ENCODE data around the gene NGDN.
A peak's percentile ranks its signal among the peaks of the same experiment; 100 is the strongest.

The NGDN gene

DNA sequence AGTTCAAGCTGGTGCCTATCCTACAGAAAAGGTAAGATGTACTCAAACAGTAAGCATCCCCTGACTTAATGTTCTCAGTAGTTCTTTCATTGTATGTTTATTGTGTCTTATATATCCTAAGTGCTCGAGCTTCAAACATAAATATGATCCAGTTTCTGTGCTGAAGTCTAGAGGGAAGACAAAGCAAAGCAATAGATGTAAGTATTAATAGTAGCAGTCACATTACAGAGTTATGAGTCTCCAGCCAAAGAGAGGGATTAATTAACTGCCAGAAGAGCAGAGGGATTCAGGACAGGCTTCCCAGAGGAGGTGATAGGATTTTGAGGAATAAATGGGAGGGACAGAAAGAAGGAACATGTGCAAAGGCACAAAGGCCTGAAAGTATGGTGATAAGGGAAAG is 1.4 kb downstream of the NGDN start:
- no peak for DNase-seq (ENCODE audit: low read depth)
- TF ChIP-seq, protein P1, sequence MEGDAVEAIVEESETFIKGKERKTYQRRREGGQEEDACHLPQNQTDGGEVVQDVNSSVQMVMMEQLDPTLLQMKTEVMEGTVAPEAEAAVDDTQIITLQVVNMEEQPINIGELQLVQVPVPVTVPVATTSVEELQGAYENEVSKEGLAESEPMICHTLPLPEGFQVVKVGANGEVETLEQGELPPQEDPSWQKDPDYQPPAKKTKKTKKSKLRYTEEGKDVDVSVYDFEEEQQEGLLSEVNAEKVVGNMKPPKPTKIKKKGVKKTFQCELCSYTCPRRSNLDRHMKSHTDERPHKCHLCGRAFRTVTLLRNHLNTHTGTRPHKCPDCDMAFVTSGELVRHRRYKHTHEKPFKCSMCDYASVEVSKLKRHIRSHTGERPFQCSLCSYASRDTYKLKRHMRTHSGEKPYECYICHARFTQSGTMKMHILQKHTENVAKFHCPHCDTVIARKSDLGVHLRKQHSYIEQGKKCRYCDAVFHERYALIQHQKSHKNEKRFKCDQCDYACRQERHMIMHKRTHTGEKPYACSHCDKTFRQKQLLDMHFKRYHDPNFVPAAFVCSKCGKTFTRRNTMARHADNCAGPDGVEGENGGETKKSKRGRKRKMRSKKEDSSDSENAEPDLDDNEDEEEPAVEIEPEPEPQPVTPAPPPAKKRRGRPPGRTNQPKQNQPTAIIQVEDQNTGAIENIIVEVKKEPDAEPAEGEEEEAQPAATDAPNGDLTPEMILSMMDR (IDR thresholded peaks at IDR 0.05; ENCODE audit: insufficient read depth, low read depth, low read length, missing control alignments) = no peak
- H3K4me3 ChIP-seq (ENCODE audit: low read length) = no peak overlapping the region

DNA sequence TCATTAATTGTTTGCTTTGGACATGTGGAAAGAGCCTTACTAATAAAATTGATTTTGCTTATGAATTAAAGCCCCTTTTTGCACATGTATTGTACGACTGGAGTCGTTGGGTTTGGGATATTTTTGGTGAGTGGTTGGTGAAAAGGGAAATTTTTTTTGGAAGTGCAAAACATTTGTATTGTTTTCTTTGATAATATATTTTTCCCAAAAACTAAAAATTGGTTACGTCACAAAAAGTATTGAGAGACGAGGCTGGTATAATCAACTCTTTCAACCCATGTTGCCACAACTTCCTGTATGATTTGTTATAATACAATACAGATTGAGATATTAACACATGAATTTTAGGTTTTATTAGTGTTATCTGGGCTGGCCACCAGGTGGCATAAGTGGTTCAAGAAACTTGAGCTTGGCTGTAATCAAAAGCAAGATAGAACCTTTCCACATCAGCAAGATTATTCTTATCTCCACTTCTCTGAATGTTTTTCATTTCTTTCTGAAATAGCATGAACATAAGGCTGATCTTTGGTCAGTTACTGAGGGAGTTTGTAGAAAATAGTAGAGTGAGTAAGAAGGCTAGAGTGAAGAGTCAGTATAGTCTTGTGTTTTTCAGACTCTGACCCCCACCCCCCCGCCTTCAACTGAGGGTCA is 8.7 kb downstream of the NGDN start:
- TF ChIP-seq, protein P1 (IDR thresholded peaks at IDR 0.05; ENCODE audit: insufficient read depth, low read depth, low read length, missing control alignments) = peak; percentile 74
- peak; percentile 72 for DNase-seq (ENCODE audit: low read depth)
- no peak overlapping the region for H3K4me3 ChIP-seq (ENCODE audit: low read length)

DNA sequence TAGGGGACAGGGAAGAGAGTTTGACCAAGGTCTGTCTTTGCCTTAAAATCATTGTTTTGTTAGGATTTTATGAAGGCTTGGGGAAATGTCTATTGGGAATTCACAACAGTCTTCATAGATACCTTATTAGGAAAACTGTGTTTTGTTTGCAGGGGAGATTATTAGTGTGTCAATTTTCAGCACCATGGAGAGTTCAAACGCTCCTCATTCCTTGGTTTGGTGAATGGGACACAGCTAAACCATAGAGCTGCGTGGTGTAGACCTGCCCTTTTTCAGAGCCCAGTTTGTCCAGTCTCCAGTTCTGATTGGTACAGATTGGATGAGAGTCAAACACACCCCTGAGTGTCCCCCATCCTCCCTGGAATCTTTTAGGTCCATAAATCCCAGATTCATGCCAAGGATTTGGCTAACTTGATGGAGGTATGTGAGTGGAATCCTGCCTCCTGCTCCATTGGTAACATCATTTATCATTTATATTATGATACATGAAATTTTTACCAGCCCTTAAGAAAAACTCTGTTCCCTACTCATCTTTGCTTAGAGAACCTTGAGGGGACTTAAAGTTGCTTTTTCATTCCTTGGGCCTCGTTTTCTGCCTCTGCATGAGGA is 12.0 kb downstream of the NGDN start:
- TF ChIP-seq, protein P1 (IDR thresholded peaks at IDR 0.05; ENCODE audit: insufficient read depth, low read depth, low read length, missing control alignments) = no peak
- DNase-seq (ENCODE audit: low read depth) = peak; percentile 35
- no peak overlapping the region for H3K4me3 ChIP-seq (ENCODE audit: low read length)

DNA sequence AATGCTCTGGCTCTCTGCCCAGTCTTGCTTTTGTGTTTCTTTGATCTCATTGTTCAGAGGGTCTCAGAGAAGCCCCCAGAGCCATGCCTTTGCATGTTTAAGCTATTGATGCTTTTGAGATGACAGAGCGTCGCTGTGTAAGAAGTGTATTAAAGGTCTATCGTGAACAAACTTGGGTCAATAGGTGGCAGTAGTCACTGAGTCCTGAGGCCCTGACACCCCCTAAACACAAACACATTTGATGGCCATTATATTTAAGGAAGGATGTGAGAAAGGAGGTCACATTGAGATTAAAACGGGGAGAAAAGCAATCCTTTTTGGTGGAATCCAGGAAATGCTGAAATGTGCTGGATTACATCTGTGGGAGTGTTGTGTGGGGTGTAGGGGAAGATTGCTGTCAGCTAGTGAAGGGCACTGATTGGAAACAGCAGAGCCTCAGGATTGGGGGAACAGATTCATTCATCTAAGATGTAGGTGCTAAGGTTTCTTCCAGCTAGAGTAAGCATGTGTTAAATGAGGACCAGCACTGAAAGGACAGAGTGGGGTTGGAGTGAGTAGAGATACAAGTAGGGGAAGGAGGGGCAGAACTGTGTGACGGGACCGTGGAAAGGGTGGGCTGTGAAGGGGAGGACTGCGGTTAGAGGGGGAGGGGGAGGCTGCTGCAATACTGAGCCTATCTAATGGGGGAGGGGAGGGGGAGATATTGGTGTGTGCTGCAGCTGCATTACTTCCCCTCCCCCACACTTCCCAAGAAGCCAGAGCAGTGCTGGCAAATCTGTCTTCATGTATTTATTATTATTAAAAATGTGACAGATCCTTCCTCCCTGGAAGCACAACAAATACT is 12.7 kb downstream of the NGDN start:
- DNase-seq (ENCODE audit: low read depth) = no peak
- TF ChIP-seq, protein P1 (IDR thresholded peaks at IDR 0.05; ENCODE audit: insufficient read depth, low read depth, low read length, missing control alignments) = no peak
- H3K4me3 ChIP-seq (ENCODE audit: low read length) = no peak overlapping the region

DNA sequence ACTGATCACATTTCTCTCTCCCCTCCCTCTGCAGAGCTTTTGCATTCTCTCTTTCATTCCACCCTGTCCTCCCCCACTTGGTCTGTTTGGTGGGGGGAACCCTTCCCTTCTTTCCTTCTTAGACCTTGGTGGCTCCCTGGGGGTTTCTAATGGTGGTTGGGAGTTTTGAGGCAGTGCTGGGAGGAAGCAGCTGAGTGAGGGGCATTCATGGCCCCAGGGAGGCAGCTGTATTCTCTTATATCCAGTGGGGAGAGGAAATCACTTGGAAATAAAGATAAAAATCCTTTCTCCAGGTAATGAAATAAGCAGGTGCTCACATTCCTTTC is 13.3 kb downstream of the NGDN start:
- DNase-seq (ENCODE audit: low read depth) = no peak
- TF ChIP-seq, protein P1 (IDR thresholded peaks at IDR 0.05; ENCODE audit: insufficient read depth, low read depth, low read length, missing control alignments) = no peak
- H3K4me3 ChIP-seq (ENCODE audit: low read length) = no peak overlapping the region

DNA sequence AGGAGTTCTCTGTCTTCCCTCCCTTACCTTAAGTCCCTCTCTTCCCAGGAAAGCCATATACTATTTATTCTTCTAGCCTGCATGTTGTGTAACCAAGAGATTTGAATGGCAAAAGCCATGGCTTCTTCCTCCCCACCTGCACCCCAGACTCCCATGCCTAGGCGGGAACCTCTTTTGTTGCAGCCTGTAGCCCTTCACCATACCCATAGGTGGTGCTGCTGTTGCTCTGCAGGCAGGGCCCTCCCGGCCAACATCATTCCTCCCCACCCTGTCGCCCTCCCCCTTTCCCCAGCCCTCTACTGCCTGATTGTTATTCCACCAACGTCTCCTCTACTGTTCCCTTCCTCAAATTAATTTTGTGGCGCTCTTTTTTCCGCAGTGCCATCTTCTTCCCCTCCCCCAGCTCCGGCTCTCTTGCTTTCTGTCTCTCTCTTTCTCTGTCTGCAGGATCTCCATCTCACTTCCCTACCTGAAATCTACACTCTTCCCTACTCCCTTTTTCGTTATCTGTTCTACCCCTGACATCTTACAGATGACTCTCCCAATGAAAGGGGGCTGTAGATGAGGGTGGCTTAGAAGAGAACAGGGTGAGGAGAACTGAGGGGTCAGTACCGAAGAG is 13.8 kb downstream of the NGDN start:
- TF ChIP-seq, protein P1 (IDR thresholded peaks at IDR 0.05; ENCODE audit: insufficient read depth, low read depth, low read length, missing control alignments) = peak; percentile 44
- H3K4me3 ChIP-seq (ENCODE audit: low read length) = no peak overlapping the region
- DNase-seq (ENCODE audit: low read depth) = peak; percentile 11
